Stomach (tissue), 4 donors: ENCODE data around the gene LAMP1.

Experiments
- POLR2A ChIP-seq, 4 donors: fragments of 450-650 bp; IDR thresholded peaks; one replicate each; pipeline ENCODE4 v1.6.1; 2016; ENCODE audit warnings: antibody characterized with exemption in 4 of 4, control low read depth in 2 of 4, mild to moderate bottlenecking in 1 of 4, moderate library complexity in 1 of 4
- TF ChIP-seq, protein P1 (sequence below), 7 experiments: fragments of 450-650 bp in 4 of 7; fragments of 200-600 bp in 3 of 7; sonication (generic) in 3 of 7; IDR thresholded peaks; one replicate each; pipeline ENCODE4 v1.5.1; 2016 to 2019; ENCODE audit warnings: antibody characterized with exemption in 7 of 7, control low read depth in 2 of 7, mild to moderate bottlenecking in 1 of 7

DNA sequence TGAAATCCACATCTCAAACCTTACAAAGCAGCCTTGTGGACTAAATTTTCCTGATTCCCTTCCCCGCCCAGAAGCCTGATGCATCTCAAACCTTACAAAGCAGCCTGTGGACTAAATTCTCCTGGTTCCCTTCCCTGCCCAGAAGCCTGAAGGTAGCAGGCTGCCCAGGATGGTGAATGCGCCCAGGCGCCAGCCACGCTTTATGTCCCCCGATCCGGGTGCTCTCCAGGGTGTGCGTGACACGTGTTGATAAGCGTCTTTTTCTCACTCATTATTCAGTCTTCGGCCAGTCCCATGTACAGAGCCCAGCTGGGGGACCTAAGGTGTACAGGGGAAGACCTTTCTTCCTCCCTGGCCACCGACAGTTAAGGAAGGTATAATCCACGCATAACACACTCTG is 31.8 kb downstream of the LAMP1 start:
- TF ChIP-seq, protein P1, sequence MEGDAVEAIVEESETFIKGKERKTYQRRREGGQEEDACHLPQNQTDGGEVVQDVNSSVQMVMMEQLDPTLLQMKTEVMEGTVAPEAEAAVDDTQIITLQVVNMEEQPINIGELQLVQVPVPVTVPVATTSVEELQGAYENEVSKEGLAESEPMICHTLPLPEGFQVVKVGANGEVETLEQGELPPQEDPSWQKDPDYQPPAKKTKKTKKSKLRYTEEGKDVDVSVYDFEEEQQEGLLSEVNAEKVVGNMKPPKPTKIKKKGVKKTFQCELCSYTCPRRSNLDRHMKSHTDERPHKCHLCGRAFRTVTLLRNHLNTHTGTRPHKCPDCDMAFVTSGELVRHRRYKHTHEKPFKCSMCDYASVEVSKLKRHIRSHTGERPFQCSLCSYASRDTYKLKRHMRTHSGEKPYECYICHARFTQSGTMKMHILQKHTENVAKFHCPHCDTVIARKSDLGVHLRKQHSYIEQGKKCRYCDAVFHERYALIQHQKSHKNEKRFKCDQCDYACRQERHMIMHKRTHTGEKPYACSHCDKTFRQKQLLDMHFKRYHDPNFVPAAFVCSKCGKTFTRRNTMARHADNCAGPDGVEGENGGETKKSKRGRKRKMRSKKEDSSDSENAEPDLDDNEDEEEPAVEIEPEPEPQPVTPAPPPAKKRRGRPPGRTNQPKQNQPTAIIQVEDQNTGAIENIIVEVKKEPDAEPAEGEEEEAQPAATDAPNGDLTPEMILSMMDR (IDR thresholded peaks at IDR 0.05): no peak
- no peak for TF ChIP-seq POLR2A (IDR thresholded peaks at IDR 0.05)
